ENCODE results near the gene FNIP2. TPM values are rescaled to one million over a fixed set of nuclear protein-coding genes. Genes with fewer than 3 reads are reported as not detected.

The FNIP2 gene
- total and polyA plus RNA-seq, 10 of the 15 experiments (the other 5 are each of a cell fraction or from before 2014, with no cell fraction given): 0.03 to 0.38 (median 0.15) TPM

DNA sequence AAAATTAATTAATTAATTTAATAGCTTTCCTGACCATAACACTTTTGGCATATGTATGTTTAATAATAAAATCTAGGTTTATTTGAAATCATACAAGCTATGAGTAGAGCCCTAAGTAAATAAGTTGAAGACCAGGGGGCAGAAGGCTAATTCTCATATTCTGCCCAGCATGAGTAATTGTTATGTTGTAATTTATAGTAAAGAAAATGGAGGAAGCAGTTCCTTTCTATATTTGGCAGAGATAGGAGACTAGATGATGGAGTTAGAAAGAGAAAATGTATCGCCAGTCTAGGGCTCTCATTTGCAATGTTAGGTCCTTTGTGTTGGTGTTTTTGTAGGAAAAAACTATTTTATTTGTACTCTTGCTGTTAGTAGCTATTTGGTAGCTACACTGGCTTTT is 89.1 kb downstream of the FNIP2 start:
- WGBS (ENCODE audit: insufficient coverage, insufficient replicate concordance, low lambda C conversion rate, missing lambda C conversion rate): 37% methylated on average over 1 of the region's 1 CpG
- ChIA-PET RAD21 (ENCODE audit: unreplicated experiment) (interaction anchor here (0.7 to 6.0 kb wide), 24 partner anchors 27 to 588 kb away, joined by 3 to 80 read pairs (median 4); no protein-coding TSS in a partner anchor), CTCF (interaction anchor here (0.6 to 11.4 kb wide), 30 partner anchors 8 to 597 kb away, joined by 3 to 153 read pairs (median 4); no protein-coding TSS in a partner anchor), POLR2A (interaction anchor here (0.5 to 0.6 kb wide), 2 partner anchors 20 to 133 kb away, joined by 3 to 6 read pairs; no protein-coding TSS in a partner anchor), SMC1A (ENCODE audit: uncharacterized antibody, unreplicated experiment) (interaction anchor here (0.6 to 4.9 kb wide), 30 partner anchors 8 to 359 kb away, joined by 3 to 78 read pairs (median 4); no protein-coding TSS in a partner anchor)
- in situ Hi-C loops (cut with MboI) (loop anchor here (5.0 kb wide), 3 partner anchors 319 to 589 kb away; no protein-coding TSS in a partner anchor), intact Hi-C loops (cut with micrococcal nuclease; ENCODE audit: unreplicated experiment) (loop anchor here (1.0 kb wide), 4 partner anchors 158 to 588 kb away; no protein-coding TSS in a partner anchor)
- Histone ChIP-seq H3K27me3 (replicated peaks in 1 of 2; ENCODE audit: control insufficient read depth in 2 of 2, insufficient read depth in 2 of 2, low read length in 1 of 2) (no peaks in the 10 kb centered on the region), H3K79me2 (ENCODE audit: control insufficient read depth, insufficient read depth, low read length) (no peaks in the 10 kb centered on the region), H3K9me3 (replicated peaks; ENCODE audit: control insufficient read depth, insufficient read depth, low read length) (no peaks in the 10 kb centered on the region; the same call in 1 of the 3 replicates), H3K4me3 (no peak overlapping the region), H3K36me3 (ENCODE audit: control insufficient read depth in 2 of 2, insufficient read depth in 2 of 2, low read length in 1 of 2) (0 out of 4 replicates have a peak, but pooled peaks cover 0 to 3% of the 10 kb centered on the region in 2 experiments), H3K4me1 (ENCODE audit: control insufficient read depth, insufficient read depth, low read length) (peaks cover 12% of the 10 kb centered on the region), H3K9ac (ENCODE audit: control insufficient read depth, insufficient read depth, low read length) (no peak overlapping the region), H4K20me1 (ENCODE audit: control insufficient read depth, insufficient read depth) (no peaks in the 10 kb centered on the region), H3K27ac (ENCODE audit: control insufficient read depth, insufficient read depth) (no peak overlapping the region), H2AFZ (ENCODE audit: control insufficient read depth, low read depth, low read length) (no peak overlapping the region), H3K4me2 (ENCODE audit: control insufficient read depth, insufficient read depth) (no peak overlapping the region)
- DNase-seq (ENCODE audit: low read depth, low spot score) (no peak), FAIRE-seq (no peak), ATAC-seq (no peak)
- no TSS peak for BruUV-seq (replicated peaks)
- TF ChIP-seq, protein P1, sequence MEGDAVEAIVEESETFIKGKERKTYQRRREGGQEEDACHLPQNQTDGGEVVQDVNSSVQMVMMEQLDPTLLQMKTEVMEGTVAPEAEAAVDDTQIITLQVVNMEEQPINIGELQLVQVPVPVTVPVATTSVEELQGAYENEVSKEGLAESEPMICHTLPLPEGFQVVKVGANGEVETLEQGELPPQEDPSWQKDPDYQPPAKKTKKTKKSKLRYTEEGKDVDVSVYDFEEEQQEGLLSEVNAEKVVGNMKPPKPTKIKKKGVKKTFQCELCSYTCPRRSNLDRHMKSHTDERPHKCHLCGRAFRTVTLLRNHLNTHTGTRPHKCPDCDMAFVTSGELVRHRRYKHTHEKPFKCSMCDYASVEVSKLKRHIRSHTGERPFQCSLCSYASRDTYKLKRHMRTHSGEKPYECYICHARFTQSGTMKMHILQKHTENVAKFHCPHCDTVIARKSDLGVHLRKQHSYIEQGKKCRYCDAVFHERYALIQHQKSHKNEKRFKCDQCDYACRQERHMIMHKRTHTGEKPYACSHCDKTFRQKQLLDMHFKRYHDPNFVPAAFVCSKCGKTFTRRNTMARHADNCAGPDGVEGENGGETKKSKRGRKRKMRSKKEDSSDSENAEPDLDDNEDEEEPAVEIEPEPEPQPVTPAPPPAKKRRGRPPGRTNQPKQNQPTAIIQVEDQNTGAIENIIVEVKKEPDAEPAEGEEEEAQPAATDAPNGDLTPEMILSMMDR (IDR thresholded peaks at IDR 0.05 in 2 of 3, conservative IDR thresholded peaks at IDR 0.05 in 1 of 3; ENCODE audit: control insufficient read depth in 2 of 3, extremely low read depth in 1 of 3, insufficient read depth in 1 of 3, low read depth in 3 of 3, low read length in 3 of 3): no peak
- no peak for TF ChIP-seq ZNF274 (IDR thresholded peaks at IDR 0.05; ENCODE audit: insufficient read depth, insufficient read length)
- TF ChIP-seq, protein P2, sequence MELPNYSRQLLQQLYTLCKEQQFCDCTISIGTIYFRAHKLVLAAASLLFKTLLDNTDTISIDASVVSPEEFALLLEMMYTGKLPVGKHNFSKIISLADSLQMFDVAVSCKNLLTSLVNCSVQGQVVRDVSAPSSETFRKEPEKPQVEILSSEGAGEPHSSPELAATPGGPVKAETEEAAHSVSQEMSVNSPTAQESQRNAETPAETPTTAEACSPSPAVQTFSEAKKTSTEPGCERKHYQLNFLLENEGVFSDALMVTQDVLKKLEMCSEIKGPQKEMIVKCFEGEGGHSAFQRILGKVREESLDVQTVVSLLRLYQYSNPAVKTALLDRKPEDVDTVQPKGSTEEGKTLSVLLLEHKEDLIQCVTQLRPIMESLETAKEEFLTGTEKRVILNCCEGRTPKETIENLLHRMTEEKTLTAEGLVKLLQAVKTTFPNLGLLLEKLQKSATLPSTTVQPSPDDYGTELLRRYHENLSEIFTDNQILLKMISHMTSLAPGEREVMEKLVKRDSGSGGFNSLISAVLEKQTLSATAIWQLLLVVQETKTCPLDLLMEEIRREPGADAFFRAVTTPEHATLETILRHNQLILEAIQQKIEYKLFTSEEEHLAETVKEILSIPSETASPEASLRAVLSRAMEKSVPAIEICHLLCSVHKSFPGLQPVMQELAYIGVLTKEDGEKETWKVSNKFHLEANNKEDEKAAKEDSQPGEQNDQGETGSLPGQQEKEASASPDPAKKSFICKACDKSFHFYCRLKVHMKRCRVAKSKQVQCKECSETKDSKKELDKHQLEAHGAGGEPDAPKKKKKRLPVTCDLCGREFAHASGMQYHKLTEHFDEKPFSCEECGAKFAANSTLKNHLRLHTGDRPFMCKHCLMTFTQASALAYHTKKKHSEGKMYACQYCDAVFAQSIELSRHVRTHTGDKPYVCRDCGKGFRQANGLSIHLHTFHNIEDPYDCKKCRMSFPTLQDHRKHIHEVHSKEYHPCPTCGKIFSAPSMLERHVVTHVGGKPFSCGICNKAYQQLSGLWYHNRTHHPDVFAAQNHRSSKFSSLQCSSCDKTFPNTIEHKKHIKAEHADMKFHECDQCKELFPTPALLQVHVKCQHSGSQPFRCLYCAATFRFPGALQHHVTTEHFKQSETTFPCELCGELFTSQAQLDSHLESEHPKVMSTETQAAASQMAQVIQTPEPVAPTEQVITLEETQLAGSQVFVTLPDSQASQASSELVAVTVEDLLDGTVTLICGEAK (IDR thresholded peaks at IDR 0.05; ENCODE audit: borderline replicate concordance): no peak
- TF ChIP-seq, protein P3, sequence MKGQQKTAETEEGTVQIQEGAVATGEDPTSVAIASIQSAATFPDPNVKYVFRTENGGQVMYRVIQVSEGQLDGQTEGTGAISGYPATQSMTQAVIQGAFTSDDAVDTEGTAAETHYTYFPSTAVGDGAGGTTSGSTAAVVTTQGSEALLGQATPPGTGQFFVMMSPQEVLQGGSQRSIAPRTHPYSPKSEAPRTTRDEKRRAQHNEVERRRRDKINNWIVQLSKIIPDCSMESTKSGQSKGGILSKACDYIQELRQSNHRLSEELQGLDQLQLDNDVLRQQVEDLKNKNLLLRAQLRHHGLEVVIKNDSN (IDR thresholded peaks at IDR 0.05; ENCODE audit: borderline replicate concordance, extremely low read length, insufficient read depth, low read depth, low read length): no peak
- no peak for TF ChIP-seq SRF (IDR thresholded peaks at IDR 0.05; ENCODE audit: low read depth in 2 of 2, low read length in 2 of 2)
- TF ChIP-seq BACH1 (IDR thresholded peaks at IDR 0.05; ENCODE audit: borderline replicate concordance): no peak
- TF ChIP-seq KDM1A (IDR thresholded peaks at IDR 0.05; ENCODE audit: borderline replicate concordance): no peak
- no peak for TF ChIP-seq HDAC2 (IDR thresholded peaks at IDR 0.05)
- TF ChIP-seq YY1 (IDR thresholded peaks at IDR 0.05; ENCODE audit: low read depth, low read length): no peak

Data from GM12878 (cell line).